Measurements from ENCODE around the gene CFI. TPM values are rescaled to one million over a fixed set of nuclear protein-coding genes. Genes with fewer than 3 reads are reported as not detected.
A peak's percentile ranks its signal among the peaks of the same experiment; 100 is the strongest.

The CFI gene
- total and polyA plus RNA-seq, 9 of the 15 experiments (the other 6 are each of a cell fraction or from before 2014, with no cell fraction given): 0.30 to 8.4 (median 0.95) TPM

DNA sequence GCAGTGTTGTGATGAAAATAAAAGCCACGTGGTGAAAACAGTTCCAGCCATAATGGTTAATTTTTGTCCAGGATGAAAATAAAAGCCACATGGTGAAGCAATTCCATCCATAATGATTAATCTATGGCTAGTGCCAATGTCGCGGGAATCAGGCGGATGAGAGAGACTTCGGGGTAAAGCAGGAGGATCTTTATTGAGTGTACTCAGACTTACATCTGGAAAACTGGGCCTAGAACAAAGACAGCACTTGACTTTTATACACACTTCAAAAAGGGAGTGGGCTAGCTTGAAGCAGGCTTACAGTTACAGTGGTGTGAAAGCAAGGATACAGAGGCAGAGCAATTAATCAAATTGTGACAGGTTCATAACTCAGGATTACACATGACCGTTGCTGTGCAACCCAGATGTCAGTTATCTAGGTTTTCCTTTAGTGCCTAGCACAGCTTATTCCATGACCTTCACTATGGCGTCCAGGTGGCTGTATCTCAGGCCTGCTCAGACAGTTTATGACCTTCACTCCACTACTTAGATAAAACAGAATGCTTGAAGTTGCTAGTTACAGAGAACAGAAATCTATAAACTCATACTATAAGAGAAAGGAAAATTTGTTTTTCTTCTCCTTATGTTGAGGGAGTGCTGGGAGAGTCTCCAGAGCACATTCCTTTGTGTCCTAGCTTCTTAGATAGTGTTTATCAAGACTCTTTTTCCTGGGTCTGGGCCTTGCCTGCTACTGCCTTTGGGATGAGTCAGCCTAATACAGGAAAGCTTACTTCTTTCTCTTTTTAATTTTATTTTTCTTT lies 66.0 kb downstream of the CFI start (continued):
- TF ChIP-seq HDGF (IDR thresholded peaks at IDR 0.05) (no peak), FOXK2 (conservative IDR thresholded peaks at IDR 0.05 in 1 of 2, IDR thresholded peaks at IDR 0.05 in 1 of 2; ENCODE audit: low read depth in 2 of 2) (0 out of 4 replicates have a peak, but pooled peaks of 1 of the 2 experiments have one; percentile 33), ZNF561 (CRISPR knock-in tag; conservative IDR thresholded peaks at IDR 0.05) (no peak), NR1H2 (CRISPR knock-in tag; IDR thresholded peaks at IDR 0.05) (no peak), CREB1 (IDR thresholded peaks at IDR 0.05) (no peak), CREB1 (CRISPR knock-in tag; IDR thresholded peaks at IDR 0.05) (no peak), XRCC3 (IDR thresholded peaks at IDR 0.05) (no peak), ILK (tag; IDR thresholded peaks at IDR 0.05; ENCODE audit: borderline replicate concordance, low read depth) (no peak), COPS2 (conservative IDR thresholded peaks at IDR 0.05) (no peak), KLF10 (CRISPR knock-in tag; IDR thresholded peaks at IDR 0.05) (no peak), KDM4B (IDR thresholded peaks at IDR 0.05; ENCODE audit: borderline replicate concordance in 2 of 2, low read depth in 1 of 2) (no peak), ZNF584 (CRISPR knock-in tag; IDR thresholded peaks at IDR 0.05; ENCODE audit: low read depth) (no peak), RCOR1 (IDR thresholded peaks at IDR 0.05; ENCODE audit: borderline replicate concordance in 1 of 2, low read depth in 2 of 2, low read length in 2 of 2) (peak in 1 of 2 experiments; percentile 66; a peak in 1 of 4 replicates), ZFX (CRISPR knock-in tag; IDR thresholded peaks at IDR 0.05) (peak; percentile 77), GTF2A2 (tag; IDR thresholded peaks at IDR 0.05) (no peak), MIER1 (IDR thresholded peaks at IDR 0.05; ENCODE audit: low read depth) (no peak), POLR2AphosphoS2 (IDR thresholded peaks at IDR 0.05; ENCODE audit: low read length) (no peak), STAG1 (CRISPR knock-in tag; IDR thresholded peaks at IDR 0.05; ENCODE audit: borderline replicate concordance) (no peak), ZFP1 (CRISPR knock-in tag; IDR thresholded peaks at IDR 0.05) (no peak), SIN3A (IDR thresholded peaks at IDR 0.05; ENCODE audit: borderline replicate concordance in 2 of 2, control insufficient read depth in 1 of 2, low read depth in 2 of 2, low read length in 2 of 2) (no peak), HIVEP1 (CRISPR knock-in tag; IDR thresholded peaks at IDR 0.05) (no peak), MECOM (CRISPR knock-in tag; IDR thresholded peaks at IDR 0.05) (0 out of 2 replicates have a peak, but pooled peaks have one; percentile 58)
- TF ChIP-seq, protein P1, sequence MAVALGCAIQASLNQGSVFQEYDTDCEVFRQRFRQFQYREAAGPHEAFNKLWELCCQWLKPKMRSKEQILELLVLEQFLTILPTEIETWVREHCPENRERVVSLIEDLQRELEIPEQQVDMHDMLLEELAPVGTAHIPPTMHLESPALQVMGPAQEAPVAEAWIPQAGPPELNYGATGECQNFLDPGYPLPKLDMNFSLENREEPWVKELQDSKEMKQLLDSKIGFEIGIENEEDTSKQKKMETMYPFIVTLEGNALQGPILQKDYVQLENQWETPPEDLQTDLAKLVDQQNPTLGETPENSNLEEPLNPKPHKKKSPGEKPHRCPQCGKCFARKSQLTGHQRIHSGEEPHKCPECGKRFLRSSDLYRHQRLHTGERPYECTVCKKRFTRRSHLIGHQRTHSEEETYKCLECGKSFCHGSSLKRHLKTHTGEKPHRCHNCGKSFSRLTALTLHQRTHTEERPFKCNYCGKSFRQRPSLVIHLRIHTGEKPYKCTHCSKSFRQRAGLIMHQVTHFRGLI (CRISPR knock-in tag; IDR thresholded peaks at IDR 0.05): no peak
- TF ChIP-seq, protein P2, sequence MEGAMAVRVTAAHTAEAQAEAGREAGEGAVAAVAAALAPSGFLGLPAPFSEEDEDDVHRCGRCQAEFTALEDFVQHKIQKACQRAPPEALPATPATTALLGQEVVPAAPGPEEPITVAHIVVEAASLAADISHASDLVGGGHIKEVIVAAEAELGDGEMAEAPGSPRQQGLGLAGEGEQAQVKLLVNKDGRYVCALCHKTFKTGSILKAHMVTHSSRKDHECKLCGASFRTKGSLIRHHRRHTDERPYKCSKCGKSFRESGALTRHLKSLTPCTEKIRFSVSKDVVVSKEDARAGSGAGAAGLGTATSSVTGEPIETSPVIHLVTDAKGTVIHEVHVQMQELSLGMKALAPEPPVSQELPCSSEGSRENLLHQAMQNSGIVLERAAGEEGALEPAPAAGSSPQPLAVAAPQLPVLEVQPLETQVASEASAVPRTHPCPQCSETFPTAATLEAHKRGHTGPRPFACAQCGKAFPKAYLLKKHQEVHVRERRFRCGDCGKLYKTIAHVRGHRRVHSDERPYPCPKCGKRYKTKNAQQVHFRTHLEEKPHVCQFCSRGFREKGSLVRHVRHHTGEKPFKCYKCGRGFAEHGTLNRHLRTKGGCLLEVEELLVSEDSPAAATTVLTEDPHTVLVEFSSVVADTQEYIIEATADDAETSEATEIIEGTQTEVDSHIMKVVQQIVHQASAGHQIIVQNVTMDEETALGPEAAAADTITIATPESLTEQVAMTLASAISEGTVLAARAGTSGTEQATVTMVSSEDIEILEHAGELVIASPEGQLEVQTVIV (CRISPR knock-in tag; IDR thresholded peaks at IDR 0.05; ENCODE audit: borderline replicate concordance): no peak

Measured in K562 (cell line).